SK-N-SH (cell line): ENCODE measurements around the gene FGD3.

Source experiments
- POLR2AphosphoS5 ChIP-seq: IDR thresholded peaks from 2 replicates; pipeline ENCODE4 v1.6.1; 2012; ENCODE audit warnings: low read depth, low read length
- RAD21 ChIP-seq: IDR thresholded peaks from 2 replicates; pipeline ENCODE4 v1.6.1; 2012; ENCODE audit warnings: mild to moderate bottlenecking, low read length
- TAF1 ChIP-seq: IDR thresholded peaks from 2 replicates; pipeline ENCODE4 v1.6.1; 2012; ENCODE audit warnings: low read depth, mild to moderate bottlenecking, low read length, moderate library complexity, borderline replicate concordance
- TCF12 ChIP-seq: IDR thresholded peaks from 2 replicates; pipeline ENCODE4 v1.4.0; 2012
- TF ChIP-seq, protein P1 (sequence below): fragments of 200-600 bp; sonication (generic); IDR thresholded peaks from 2 replicates; pipeline ENCODE4 v1.6.1; 2017; ENCODE audit warnings: antibody characterized with exemption, mild to moderate bottlenecking, moderate library complexity
- TF ChIP-seq, protein P2 (sequence below): IDR thresholded peaks from 2 replicates; pipeline ENCODE4; 2012
- TF ChIP-seq, protein P3 (sequence below): IDR thresholded peaks from 2 replicates; pipeline ENCODE4 v1.6.1; 2012; ENCODE audit warnings: mild to moderate bottlenecking, low read depth, low read length, moderate library complexity
- TF ChIP-seq, protein P4 (sequence below): fragments of 150-350 bp; IDR thresholded peaks from 2 replicates; pipeline ENCODE4 v1.6.1; 2016; ENCODE audit warnings: mild to moderate bottlenecking, low read depth, low read length

DNA sequence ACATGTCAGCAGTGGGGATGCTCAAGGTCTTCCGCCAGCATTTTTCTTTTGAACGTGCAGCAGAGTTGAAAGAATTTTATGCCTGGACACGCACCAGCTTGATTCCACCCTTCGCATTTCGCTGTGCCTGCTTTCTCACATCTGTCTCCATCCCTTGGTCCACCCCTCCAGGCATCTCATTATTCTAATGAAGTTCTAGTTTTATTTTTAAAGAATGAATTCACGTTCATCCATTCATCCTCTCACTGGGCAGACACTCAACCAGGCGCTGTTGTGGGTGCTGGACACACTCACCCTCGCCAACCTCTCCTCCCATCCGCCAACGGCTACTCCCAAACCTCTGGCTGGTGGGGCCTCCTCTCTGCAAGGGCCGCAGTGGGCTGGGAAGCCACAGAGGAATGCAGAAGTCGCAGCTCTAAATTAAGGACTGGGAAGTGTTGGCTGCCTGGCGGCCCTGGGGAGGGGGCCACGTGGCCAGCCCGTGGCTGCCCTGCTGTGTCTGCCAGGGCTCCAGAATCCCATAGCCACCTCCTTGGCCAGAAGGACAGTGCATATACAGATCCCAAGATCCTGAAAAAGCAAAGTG, 117.9 kb downstream of the FGD3 start:
- TF ChIP-seq, protein P1, sequence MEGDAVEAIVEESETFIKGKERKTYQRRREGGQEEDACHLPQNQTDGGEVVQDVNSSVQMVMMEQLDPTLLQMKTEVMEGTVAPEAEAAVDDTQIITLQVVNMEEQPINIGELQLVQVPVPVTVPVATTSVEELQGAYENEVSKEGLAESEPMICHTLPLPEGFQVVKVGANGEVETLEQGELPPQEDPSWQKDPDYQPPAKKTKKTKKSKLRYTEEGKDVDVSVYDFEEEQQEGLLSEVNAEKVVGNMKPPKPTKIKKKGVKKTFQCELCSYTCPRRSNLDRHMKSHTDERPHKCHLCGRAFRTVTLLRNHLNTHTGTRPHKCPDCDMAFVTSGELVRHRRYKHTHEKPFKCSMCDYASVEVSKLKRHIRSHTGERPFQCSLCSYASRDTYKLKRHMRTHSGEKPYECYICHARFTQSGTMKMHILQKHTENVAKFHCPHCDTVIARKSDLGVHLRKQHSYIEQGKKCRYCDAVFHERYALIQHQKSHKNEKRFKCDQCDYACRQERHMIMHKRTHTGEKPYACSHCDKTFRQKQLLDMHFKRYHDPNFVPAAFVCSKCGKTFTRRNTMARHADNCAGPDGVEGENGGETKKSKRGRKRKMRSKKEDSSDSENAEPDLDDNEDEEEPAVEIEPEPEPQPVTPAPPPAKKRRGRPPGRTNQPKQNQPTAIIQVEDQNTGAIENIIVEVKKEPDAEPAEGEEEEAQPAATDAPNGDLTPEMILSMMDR, result no peak
- TF ChIP-seq RAD21, result no peak
- no peak for TF ChIP-seq TAF1
- TF ChIP-seq POLR2AphosphoS5, result no peak
- TF ChIP-seq, protein P2, sequence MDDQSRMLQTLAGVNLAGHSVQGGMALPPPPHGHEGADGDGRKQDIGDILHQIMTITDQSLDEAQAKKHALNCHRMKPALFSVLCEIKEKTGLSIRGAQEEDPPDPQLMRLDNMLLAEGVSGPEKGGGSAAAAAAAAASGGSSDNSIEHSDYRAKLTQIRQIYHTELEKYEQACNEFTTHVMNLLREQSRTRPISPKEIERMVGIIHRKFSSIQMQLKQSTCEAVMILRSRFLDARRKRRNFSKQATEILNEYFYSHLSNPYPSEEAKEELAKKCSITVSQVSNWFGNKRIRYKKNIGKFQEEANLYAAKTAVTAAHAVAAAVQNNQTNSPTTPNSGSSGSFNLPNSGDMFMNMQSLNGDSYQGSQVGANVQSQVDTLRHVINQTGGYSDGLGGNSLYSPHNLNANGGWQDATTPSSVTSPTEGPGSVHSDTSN, result no peak
- TF ChIP-seq, protein P3, sequence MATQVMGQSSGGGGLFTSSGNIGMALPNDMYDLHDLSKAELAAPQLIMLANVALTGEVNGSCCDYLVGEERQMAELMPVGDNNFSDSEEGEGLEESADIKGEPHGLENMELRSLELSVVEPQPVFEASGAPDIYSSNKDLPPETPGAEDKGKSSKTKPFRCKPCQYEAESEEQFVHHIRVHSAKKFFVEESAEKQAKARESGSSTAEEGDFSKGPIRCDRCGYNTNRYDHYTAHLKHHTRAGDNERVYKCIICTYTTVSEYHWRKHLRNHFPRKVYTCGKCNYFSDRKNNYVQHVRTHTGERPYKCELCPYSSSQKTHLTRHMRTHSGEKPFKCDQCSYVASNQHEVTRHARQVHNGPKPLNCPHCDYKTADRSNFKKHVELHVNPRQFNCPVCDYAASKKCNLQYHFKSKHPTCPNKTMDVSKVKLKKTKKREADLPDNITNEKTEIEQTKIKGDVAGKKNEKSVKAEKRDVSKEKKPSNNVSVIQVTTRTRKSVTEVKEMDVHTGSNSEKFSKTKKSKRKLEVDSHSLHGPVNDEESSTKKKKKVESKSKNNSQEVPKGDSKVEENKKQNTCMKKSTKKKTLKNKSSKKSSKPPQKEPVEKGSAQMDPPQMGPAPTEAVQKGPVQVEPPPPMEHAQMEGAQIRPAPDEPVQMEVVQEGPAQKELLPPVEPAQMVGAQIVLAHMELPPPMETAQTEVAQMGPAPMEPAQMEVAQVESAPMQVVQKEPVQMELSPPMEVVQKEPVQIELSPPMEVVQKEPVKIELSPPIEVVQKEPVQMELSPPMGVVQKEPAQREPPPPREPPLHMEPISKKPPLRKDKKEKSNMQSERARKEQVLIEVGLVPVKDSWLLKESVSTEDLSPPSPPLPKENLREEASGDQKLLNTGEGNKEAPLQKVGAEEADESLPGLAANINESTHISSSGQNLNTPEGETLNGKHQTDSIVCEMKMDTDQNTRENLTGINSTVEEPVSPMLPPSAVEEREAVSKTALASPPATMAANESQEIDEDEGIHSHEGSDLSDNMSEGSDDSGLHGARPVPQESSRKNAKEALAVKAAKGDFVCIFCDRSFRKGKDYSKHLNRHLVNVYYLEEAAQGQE, result no peak
- TF ChIP-seq TCF12, result no peak
- TF ChIP-seq, protein P4, sequence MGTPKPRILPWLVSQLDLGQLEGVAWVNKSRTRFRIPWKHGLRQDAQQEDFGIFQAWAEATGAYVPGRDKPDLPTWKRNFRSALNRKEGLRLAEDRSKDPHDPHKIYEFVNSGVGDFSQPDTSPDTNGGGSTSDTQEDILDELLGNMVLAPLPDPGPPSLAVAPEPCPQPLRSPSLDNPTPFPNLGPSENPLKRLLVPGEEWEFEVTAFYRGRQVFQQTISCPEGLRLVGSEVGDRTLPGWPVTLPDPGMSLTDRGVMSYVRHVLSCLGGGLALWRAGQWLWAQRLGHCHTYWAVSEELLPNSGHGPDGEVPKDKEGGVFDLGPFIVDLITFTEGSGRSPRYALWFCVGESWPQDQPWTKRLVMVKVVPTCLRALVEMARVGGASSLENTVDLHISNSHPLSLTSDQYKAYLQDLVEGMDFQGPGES, result no peak
